HL-60 (cell line): ENCODE measurements around the gene GLP1R.

Experiments used
- CTCF ChIP-seq: IDR thresholded peaks from one replicate; pipeline ENCODE4 v1.5.1; 2011; ENCODE audit warnings: low read length, control low read depth, inconsistent platforms; ENCODE audit not compliant: insufficient read depth
- GABPA ChIP-seq: IDR thresholded peaks from 2 replicates; pipeline ENCODE4 v1.6.1; 2012; ENCODE audit warnings: low read depth
- POLR2AphosphoS5 ChIP-seq: IDR thresholded peaks from 2 replicates; pipeline ENCODE4 v1.6.1; 2012; ENCODE audit warnings: low read depth
- REST ChIP-seq: IDR thresholded peaks from 2 replicates; pipeline ENCODE4 v1.6.1; 2012; ENCODE audit warnings: low read depth; ENCODE audit not compliant: insufficient replicate concordance
- SPI1 ChIP-seq: IDR thresholded peaks from 2 replicates; pipeline ENCODE4 v1.6.1; 2012; ENCODE audit warnings: low read depth, mild to moderate bottlenecking, borderline replicate concordance

- TF ChIP-seq POLR2AphosphoS5 (no peak), CTCF (no peak), REST (no peak), GABPA (no peak), SPI1 (no peak)
Measured at GRCh38 chr6:39003072-39003471, 45.5 kb upstream of the GLP1R start.
